Body of pancreas (tissue), 4 donors: Measurements from ENCODE around the gene BMP4. TPM values are rescaled to one million over a fixed set of nuclear protein-coding genes. Genes with fewer than 3 reads are reported as not detected.

ENCODE experiments used
- ATAC-seq: fragments of 150-250 bp; one replicate; pipeline ENCODE4 v1.9.1; 2016
- DNase-seq, 4 donors: peaks; one replicate each; pipeline ENCODE4 v3.0.0-alpha.2; 2019
- H3K27ac ChIP-seq, 4 donors: fragments of 200-600 bp; sonication (generic); 1 replicate in 3 of 4; 2 replicates in 1 of 4; pipeline versions ENCODE4 v1.5.1 to v1.6.1; 2016 to 2019; ENCODE audit warnings: mild to moderate bottlenecking in 1 of 4, mixed read lengths in 1 of 4, moderate library complexity in 1 of 4
- H3K27me3 ChIP-seq, 2 donors: fragments of 200-600 bp; sonication (generic); one replicate each; pipeline ENCODE4 v1.6.0; 2016; ENCODE audit warnings: mild to moderate bottlenecking in 1 of 2
- H3K36me3 ChIP-seq, 2 donors: fragments of 200-600 bp; sonication (generic); replicated peaks in 1 of 2; 2 replicates each; pipeline ENCODE4 v1.5.1; 2016; ENCODE audit warnings: low read depth in 2 of 2; ENCODE audit not compliant: insufficient read depth in 1 of 2
- H3K4me1 ChIP-seq: fragments of 200-600 bp; sonication (generic); one replicate; pipeline ENCODE4 v1.6.0; 2016
- H3K4me3 ChIP-seq, 2 donors: fragments of 200-600 bp; sonication (generic); 1 replicate in 1 of 2; 2 replicates in 1 of 2; pipeline ENCODE4 v1.5.1; 2016 to 2019
- H3K9me3 ChIP-seq, 3 donors: fragments of 200-600 bp; sonication (generic); 1 replicate in 2 of 3; 2 replicates in 1 of 3; pipeline ENCODE4 v1.5.1; 2016
- CTCF ChIP-seq, 7 experiments: fragments of 450-650 bp in 4 of 7; fragments of 200-600 bp in 3 of 7; sonication (generic) in 3 of 7; IDR thresholded peaks; one replicate each; pipeline ENCODE4 v1.5.1; 2016 to 2019; ENCODE audit warnings: antibody characterized with exemption in 7 of 7
- POLR2A ChIP-seq, 3 donors: fragments of 450-650 bp; IDR thresholded peaks; one replicate each; pipeline ENCODE4 v1.6.1; 2016; ENCODE audit warnings: antibody characterized with exemption in 3 of 3, mild to moderate bottlenecking in 2 of 3
- WGBS, 2 donors: methylation state at CpG; one replicate each; pipeline ENCODE4 v1.1.5; 2017; 5-methylcytosine and 5-hydroxymethylcytosine counted together
- intact Hi-C: fragments of 100-400 bp; cut with DNase I; formaldehyde crosslinking; loops from one replicate; pipeline ENCODE4 v1.15.1; 2023
- total RNA-seq, 2 donors: library from RNA; depleted of rRNA; stranded (reverse); fragments of >200 nt; gene quantifications; one replicate each; pipeline ENCODE4 v1.1.0, GENCODE V29; 2016

The BMP4 gene
- total RNA-seq, 2 donors from 2014 or later: 5.9 to 8.3 TPM

- no peaks in the 10 kb centered on the region for H3K4me1 ChIP-seq
Measured at GRCh38 chr14:53934778-53935414, 21.7 kb downstream of the BMP4 start.

GRCh38 chr14:53932966-53933365, 23.7 kb downstream of the BMP4 start:
- no peaks in the 10 kb centered on the region for H3K36me3 ChIP-seq
- no peaks in the 10 kb centered on the region for H3K4me1 ChIP-seq
- no peak overlapping the region for H3K27ac ChIP-seq
- H3K9me3 ChIP-seq: no peaks in the 10 kb centered on the region
- DNase-seq: no peak
- ATAC-seq: no peak
- H3K27me3 ChIP-seq: no peaks in the 10 kb centered on the region
- no peak overlapping the region for H3K4me3 ChIP-seq
- intact Hi-C loops: no loop called here
- TF ChIP-seq CTCF (IDR thresholded peaks at IDR 0.05): no peak
- TF ChIP-seq POLR2A (IDR thresholded peaks at IDR 0.05): no peak

More at GRCh38 chr14:53934778-53935414, 21.7 kb downstream of the BMP4 start:
- WGBS, 2 donors: 78 to 79% methylated on average over 7 of the region's 7 CpGs
- ATAC-seq (no peak), DNase-seq (no peak)
- Histone ChIP-seq H3K36me3 (no peaks in the 10 kb centered on the region), H3K4me3 (no peak overlapping the region), H3K27ac (no peak overlapping the region), H3K27me3 (no peaks in the 10 kb centered on the region), H3K9me3 (no peaks in the 10 kb centered on the region)
- intact Hi-C loops: no loop called here
- no peak for TF ChIP-seq POLR2A (IDR thresholded peaks at IDR 0.05)
- TF ChIP-seq CTCF (IDR thresholded peaks at IDR 0.05): no peak

- no peaks in the 10 kb centered on the region for H3K4me1 ChIP-seq
- H3K36me3 ChIP-seq: no peaks in the 10 kb centered on the region
- DNase-seq: peak; percentile 33 to 68 (median 46)
- intact Hi-C loops: no loop called here
- ATAC-seq: no peak
- no peaks in the 10 kb centered on the region for H3K9me3 ChIP-seq
- WGBS, 2 donors: 61 to 68% methylated on average over 2 of the region's 2 CpGs
- H3K27me3 ChIP-seq: no peaks in the 10 kb centered on the region
- no peak overlapping the region for H3K4me3 ChIP-seq
- TF ChIP-seq POLR2A (IDR thresholded peaks at IDR 0.05) (no peak), CTCF (IDR thresholded peaks at IDR 0.05) (peak; percentile 29 to 64 (median 49))
- no peak overlapping the region for H3K27ac ChIP-seq
Measured at GRCh38 chr14:53929871-53930715, 26.5 kb downstream of the BMP4 start.

GRCh38 chr14:53927171-53927570, 29.5 kb downstream of the BMP4 start:
- no peaks in the 10 kb centered on the region for H3K4me1 ChIP-seq
- 58 to 60% methylated on average over 5 of the region's 5 CpGs for WGBS, 2 donors
- no peaks in the 10 kb centered on the region for H3K9me3 ChIP-seq
- TF ChIP-seq POLR2A (IDR thresholded peaks at IDR 0.05) (no peak), CTCF (IDR thresholded peaks at IDR 0.05) (no peak)
- H3K36me3 ChIP-seq: no peaks in the 10 kb centered on the region
- intact Hi-C loops: no loop called here
- no peak overlapping the region for H3K27ac ChIP-seq
- no peak overlapping the region for H3K4me3 ChIP-seq
- ATAC-seq: no peak
- H3K27me3 ChIP-seq: no peaks in the 10 kb centered on the region
- no peak for DNase-seq
